B cell (primary cell): ENCODE measurements around the gene GIMAP8.

Experiments
- CTCF ChIP-seq: fragments of 200-600 bp; IDR thresholded peaks from one replicate; pipeline ENCODE4 v1.8.0; 2022; ENCODE audit warnings: antibody characterized with exemption, mild to moderate bottlenecking
- EZH2 ChIP-seq: IDR thresholded peaks from 2 replicates; pipeline ENCODE4 v1.6.1; 2012; ENCODE audit warnings: borderline replicate concordance, low read depth, mild to moderate bottlenecking, moderate library complexity, low read length; ENCODE audit not compliant: insufficient read depth, poor library complexity, severe bottlenecking

- TF ChIP-seq CTCF (no peak), EZH2 (no peak)
These were observed 16.2 kb upstream of the GIMAP8 start for GRCh38 chr7:150434240-150434639.
